HG03097 (cell line): ENCODE data around the gene FOXB2.

ENCODE experiments used
- ATAC-seq: cut with Tn5 transposase; IDR thresholded peaks from one replicate; pipeline ENCODE4 v1.9.1; 2021; ENCODE audit not compliant: unreplicated experiment, low FRiP score

FOXB2 gene

DNA sequence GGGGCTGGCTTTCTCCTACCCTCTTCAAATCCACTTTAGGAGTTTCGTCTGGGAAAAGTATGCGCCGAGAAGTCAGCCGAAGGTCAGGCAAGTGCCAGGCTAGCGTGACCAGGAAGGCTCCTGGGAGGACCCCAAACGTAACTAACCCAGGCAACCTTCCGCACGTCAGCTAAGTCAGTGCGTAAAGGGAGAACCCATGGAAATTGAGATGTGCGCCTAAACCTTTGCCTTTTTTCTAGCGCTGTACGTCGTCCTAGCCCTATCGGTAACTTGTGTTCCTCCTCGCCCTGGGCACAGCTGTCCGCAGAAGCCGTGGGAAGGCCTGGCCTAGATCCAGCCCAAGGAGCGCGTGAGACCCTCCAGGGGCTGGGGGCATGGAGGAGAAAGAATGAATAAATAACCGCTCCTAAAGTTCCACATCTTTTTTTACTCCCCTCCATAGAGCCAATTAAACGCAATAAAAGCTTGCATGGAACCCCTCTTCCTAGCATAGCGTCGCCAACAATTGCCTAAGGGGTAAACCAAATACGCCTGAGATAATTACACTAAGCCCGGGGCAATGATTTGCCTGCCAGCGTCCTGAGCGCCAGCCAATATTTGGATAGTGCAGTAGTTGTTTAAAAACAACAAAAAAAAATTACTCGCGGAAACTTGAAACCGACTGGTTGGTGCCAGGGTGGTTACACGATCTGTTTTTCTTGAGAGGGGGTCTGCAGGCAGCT, 4.0 kb upstream of the FOXB2 start:
- no peak for ATAC-seq

DNA sequence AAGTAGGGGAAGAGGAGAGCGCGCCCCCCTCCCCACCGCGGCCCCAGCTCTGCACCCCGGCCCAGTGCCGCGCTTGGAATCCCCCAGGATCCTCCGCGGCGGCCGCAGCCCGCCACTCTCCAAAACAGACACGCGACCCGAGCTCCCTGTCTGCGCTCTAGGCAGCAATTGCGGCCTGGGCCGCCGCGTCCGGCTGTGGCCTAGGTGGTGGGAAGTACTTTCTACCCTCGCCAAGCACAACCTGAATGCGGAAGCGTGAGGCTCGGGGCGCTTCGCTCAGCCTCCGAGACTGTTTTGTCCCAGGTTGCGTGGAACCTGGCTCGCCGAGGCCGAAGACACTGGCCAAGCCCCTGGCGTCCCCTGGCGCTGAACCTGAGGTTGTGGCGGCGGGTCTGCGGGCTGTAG, 3.3 kb upstream of the FOXB2 start:
- ATAC-seq = no peak

DNA sequence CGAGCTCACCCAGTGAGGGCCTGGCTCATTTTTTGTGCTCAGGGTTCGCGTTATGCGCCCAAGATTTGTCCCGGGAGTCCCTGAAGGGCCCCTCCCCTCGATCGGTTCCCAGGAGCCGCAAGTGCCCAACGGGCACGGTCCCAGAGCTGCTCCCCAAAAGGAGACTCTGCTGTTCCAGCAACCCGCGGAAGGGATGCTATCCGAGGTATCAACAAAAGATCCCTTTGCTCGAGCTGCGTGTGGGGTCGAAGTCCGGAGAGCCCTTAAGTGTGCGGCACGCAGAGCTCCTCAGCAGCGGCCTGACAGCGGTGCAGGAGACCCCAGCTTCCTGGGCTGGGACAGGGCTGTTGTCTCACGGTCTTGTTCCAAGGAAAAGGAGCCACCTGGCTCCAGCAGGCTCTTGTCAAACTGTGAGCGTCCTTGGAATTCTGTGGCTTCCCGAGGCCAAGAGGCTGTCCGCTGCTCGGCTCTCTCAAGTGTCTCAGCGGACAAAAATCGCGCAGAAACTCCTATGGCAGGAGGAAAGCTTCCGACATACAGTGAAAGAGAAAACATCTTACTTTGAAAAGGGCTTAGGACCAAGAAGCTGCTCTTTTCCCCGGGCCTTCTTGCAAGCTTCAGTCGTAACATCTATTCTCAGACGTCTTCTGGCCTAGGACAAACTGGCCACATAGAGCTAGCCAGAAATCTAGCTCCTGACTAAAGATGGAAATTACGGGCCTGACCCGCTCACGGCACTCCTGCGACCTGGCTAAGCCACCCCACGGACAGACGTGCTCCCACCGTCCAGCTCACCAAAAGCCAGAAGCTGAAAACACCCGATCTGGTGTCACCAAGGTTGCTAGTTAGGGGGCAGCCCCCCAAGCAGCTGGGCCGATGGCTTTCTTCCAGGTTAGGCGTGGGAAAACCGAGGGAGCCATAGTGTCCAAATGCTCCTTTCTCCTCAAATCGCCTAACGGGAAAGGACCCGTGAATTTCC, 2.6 kb upstream of the FOXB2 start:
- ATAC-seq = no peak

DNA sequence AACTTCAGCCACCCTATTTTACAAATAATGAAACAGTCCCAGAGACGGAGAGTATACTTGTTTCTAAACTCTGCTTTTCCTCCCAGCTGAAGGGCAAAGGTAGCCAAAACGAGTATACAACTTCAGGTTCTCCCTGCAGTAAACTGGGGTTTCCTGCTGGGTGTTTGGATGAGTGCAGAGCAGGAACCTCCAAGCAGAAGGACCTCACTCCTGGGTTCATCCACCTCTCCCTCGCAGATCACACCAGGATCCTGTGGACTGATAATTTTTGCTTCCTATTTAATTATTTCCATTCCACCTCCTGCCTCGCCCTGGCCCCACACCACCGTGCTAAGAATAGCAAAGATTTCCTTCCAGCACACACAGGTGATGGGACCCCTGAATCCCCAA, 2.0 kb upstream of the FOXB2 start:
- no peak for ATAC-seq

DNA sequence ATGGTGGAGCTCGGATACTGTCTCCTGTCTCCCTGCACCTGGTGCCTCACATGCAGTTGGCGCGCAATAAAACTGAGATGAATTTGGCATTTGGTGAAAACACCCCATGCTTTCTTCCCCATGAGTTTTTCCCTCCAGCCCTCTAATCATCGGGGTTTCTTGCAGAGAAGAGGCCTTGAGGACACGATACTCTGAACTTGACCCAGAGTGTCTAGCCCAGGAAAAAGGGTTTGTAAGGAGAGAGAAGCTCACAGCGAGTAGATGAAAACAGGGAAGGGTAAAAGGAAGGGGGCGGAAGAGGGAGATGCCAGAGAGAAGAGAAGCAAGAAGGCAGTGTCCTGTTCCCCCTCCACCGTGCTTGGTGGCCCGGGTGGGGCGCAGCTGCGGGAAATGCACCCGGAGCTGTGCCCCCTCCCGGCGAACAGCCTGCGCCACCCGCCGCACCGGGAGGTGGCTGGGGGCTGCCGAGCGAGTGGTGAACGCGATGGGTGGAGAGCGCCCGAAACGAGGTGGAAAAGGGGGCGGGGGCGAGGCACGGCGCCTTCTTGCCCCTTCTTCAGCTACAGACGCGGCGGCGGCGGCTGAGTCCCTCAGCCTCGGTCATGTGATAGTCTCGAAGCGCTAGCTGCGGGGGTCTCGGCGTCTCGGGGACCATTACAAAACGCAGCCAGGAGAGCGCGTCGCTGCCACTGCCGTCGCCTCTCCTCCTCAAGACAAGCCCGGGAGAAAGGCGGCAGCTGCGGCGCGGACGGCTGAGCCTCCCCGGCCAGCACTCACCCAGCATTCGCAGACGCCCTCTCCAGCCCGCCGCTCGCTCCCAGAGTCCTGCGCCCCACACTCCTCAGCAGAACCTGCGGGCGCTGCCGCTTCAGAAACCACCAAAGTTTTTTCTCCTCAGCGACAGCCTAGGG, 1.1 kb upstream of the FOXB2 start:
- ATAC-seq = no peak

DNA sequence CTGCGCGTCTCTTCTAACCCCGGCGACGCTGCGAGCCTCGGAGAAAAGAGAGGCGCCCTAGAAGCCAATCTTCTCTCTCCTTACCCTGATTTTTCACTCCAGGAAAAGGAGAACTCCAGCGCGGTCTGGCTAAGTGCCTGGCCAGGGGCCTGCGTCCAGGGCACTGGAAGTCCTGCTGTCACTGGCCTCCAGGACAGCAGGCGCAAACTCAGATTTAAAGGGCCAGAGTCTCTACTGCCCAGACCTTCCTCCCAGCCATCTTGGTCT, 553 bp upstream of the FOXB2 start:
- no peak for ATAC-seq

DNA sequence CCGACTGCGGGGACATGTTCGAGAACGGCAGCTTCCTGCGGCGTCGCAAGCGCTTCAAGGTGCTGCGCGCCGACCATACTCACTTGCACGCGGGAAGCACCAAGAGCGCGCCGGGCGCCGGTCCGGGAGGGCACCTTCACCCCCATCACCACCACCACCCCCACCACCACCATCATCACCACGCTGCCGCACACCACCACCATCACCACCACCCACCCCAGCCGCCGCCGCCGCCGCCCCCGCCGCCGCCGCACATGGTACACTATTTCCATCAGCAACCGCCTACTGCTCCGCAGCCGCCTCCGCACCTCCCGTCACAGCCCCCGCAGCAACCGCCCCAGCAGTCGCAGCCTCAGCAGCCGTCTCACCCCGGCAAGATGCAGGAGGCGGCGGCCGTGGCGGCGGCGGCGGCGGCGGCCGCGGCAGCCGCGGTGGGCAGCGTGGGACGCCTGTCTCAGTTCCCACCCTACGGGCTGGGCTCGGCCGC, 514 bp downstream of the FOXB2 start:
- ATAC-seq = no peak

DNA sequence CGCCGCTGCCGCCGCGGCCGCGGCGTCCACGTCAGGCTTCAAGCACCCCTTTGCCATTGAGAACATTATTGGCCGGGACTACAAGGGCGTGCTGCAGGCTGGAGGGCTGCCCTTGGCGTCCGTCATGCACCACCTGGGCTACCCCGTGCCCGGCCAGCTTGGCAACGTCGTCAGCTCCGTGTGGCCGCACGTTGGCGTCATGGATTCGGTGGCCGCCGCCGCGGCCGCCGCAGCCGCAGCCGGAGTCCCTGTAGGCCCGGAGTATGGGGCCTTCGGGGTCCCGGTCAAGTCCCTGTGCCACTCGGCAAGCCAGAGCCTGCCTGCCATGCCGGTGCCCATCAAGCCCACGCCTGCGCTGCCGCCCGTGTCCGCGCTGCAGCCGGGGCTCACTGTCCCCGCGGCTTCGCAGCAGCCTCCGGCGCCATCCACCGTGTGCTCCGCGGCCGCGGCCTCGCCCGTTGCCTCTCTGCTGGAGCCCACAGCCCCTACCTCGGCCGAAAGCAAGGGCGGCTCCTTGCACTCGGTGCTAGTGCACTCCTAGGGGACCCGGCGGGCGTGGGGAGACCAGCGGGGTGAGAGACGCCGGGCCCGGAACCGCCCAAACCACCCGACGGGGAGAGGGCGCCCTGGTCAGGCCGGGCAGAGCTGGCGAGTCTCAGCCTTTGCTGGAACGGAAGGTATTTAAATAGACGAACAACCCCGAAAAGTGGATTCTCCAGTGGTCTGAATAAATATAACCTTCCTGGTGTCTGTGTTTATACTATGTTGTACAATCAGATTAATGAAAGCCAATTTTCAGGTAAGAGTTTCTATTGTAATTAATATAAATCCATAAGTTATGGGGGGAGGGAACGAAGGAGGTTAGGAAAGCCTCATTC, 1.2 kb downstream of the FOXB2 start:
- ATAC-seq = no peak

DNA sequence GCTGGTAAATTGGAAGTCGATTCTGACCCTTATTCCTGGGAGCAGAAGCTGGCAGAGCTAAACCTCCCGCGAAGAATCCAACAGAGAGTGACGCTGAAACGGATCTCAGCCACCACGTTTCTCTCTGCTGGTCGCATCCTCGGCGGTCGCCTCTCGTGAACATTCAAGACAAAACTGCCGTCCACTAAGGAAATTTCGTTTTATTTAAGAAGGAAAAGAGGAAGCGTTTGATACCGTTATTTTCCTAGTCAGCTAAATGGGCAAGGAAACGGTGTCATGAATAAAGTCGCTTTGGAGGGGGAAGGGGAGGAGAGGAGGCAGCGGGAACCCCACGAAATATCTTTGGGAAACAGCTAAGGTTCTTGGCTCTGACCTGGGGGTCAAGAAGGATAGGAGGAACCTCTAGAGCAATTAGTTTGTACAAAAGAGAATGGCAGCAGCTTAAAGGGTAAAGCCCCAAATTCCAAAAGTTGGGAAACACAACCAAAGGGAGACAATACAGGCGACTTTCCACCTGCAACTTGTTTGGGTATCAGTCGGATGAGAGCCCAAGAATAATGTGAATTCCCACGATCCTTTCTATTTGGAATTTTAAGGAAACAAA, 1.9 kb downstream of the FOXB2 start:
- ATAC-seq = no peak

DNA sequence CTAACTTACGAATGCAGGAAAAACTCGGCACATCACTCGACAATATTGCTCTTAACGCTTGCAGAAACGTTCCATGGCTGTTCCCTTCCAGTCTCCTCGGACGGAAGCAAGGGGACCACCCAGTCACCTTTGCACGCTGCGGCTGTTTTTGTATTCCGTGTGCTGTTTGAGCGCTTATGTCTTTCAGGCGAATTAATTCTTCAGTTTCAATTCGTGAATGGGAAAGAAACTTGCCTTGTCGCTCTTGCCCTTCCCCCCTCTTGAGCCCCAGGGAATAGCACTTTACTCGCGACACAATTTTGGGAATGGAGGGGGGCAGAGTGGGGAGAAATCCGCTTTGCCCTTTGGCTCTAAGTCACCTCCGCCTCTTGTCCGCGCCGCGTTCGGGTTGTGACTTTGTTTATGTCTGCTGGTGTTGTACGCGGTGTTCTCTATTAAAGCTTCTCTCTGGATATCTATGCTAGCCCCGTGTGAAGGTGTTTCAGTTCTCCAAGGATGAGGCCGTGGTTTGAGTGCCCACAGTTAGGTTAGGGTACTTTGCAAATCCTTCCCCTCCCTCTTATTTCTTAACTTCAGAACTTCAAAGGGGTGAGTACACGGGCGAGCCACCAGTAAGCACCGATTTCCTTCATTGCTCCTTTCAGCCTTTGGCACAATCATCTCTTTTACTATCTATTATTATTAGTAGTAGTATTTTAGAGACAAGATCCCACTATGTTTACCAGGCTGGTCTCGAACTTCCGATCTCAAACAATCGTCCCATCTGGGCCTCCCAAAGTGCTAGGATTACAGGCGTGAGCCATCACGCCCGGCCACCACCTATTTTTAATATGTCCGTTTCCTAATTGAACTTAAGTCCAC, 2.7 kb downstream of the FOXB2 start:
- ATAC-seq = no peak

DNA sequence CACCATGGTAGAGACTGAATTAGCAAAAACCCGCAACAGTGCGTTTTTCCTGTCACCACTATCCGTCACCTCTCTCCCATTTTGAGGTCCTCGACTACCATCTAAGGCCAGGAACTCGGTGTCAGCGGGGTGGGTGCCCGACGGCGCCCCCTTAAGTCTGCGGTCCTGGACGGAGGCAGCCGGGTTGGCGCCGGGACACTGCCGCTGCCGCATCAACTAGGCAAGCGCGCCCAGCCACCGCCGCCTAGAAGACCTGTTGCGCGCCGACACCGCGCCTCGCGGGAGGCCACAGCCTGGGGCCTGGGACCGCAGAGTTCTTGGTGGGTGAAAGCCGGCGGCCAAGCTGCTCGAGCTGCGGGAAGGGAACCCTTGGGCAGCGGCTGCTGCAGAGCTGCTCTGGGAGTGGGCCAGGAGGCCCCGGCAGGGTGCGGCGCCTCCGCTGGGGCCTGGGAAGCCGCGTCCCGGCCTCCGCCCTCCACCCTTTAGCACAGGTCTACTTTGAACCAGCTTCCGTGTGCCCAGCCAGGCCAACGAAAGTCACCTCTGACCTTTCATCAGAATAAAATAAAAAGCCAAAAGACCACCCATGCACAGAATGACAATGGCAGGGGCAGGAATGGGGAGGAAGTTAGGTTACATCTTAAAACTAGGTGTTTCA, 3.5 kb downstream of the FOXB2 start:
- no peak for ATAC-seq

DNA sequence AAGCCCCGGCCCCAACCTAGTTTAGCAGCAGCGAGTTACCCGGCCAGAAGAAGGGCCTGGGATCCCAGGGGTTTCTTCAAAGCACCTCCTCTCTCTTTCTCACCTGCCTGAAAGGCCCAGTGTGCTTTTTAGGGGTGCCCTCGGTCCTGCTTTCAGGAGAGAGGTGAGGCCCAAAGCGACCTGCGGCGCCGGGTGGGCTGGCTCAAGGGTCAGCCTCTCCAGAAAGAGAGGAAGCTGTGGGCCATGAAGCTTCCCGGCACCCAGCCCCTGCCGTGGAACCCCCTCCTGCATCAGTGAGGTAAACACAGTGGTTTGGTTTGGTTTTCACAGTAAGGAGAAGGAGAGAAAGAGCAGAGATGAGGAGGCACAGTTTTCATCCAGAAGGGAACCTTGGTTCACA, 4.3 kb downstream of the FOXB2 start:
- no peak for ATAC-seq

DNA sequence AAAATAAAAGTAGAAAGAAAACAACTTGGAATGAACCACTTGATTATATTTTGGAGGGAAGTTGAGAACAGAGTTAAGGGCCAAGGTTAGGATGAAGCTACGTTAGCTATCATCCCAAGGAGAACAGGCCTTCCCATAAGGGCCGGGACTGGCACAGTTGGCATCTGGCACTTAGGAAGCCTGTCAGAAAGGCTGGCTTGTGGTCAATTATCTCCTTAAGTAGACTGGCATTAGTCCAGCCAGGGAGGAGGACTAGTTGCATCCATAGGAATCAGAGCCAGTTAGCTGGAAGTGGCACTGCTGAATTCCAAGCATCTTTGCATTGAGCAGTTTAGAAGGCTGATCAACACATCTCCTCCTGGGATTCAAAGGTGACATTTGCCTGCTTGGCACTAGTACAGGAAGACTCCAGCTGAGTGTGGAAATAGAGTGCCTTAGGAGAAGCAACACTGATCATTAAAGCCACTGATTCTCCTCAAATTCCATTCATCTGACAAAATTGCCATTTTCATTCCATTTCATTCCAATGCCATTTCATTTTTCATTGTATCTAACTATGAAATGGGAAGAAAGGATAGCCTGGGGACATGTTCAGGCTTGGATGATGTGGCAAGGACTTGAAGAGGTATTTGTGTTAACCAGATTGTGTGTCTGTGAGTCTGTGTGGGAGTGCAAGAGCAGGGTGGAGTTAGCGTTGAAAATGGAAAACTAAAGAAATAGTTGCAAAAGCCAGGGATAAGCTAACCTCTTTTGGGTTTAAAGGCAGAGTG, 5.5 kb downstream of the FOXB2 start:
- ATAC-seq = no peak

DNA sequence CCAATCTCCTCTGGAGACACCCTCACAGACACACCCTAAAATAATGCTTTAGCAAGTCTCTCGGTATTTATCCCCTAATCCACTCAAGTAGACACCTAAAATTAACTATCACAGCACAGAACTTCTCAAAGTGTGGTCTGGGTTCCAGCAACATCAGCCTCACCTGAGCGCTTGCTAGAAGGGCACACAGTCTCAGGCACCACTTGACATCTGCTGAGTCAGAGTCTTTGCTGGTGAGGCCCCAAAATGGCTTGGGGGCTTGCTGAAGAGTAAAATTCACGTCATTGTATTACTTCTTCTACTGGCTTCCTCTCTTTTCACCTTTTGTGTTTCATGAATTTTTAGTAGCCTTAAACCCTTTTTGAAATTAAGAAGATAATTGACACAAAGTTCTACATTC, 9.0 kb downstream of the FOXB2 start:
- no peak for ATAC-seq

DNA sequence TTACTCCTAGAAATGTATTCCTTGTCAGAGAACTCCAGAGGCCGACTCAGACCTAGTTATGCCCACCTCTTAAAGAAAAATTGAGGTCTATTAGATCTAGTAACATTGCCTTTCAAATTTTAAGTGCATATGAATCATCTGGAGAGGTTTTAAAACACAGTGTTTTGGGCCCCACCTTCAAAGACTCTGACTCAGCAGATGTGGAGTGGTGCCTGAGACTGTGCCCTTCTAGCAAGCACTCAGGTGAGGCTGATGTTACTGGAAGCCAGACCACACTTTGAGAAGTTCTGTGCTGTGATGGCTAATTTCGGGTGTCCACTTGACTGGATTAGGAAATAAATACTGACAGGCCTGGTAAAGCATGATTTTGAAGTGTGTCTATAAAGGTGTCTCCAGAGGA, 10.6 kb downstream of the FOXB2 start:
- no peak for ATAC-seq

DNA sequence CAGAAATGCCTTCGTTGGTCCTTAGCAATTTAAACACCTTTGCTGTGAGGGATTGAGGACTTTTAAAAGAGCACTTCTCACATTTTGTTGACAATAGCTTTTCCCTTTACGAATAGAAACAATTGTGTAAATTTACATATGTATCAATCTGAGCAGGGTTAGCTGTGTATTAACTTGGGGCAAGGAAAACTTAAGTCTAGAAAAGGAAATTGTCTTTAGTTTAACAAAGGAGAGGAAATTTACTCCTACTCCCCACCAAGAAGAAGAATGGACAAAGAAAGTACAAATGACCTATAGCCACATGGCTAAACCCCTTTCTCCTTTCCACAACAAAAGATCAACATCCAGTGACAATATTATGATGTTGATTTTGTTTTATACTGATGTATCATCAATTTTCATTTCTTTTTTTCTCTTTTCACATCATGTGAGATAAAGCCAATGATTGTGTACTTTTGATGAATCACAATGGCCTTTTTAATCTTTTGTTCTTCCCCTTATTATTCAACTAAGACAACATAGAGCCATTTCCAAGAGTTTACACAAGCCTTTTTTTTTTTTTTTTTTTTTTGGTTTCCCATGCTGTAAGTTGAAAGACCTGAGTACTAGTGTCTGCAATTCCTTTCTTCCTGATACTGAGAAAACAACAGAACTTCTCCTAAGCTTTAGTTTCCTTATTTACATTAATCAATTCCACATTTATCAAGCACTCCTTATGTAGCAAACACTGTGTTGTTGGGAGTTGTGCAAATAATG, 19.0 kb downstream of the FOXB2 start:
- no peak for ATAC-seq

DNA sequence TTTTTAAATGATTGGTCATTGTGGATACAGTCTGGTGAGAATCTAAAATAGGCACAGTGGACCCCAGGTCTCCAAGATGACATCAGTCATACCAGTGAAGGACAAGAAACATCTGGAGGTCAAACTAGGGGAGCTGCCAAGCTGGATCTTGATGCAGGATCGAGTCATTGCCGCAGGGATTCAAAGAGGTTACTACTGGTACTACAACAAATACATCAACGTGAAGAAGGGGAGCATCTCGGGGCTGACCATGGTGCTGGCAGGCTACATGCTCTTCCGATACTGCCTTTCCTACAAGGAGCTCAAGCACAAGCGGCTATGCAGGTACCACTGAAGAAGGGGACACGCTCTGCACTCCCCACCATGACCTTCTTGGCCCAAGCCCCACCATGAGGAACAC, 20.9 kb downstream of the FOXB2 start:
- ATAC-seq = no peak
